Heart left ventricle (tissue), 16 donors: ENCODE data around the gene SV2B. TPM values are rescaled to one million over a fixed set of nuclear protein-coding genes. Genes with fewer than 3 reads are reported as not detected.
A peak's percentile ranks its signal among the peaks of the same experiment; 100 is the strongest.

Experiments
- ATAC-seq, 4 donors: fragments of 200-7000 bp; cut with Tn5 transposase; one replicate each; pipeline ENCODE4 v1.9.1; 2020 to 2022; ENCODE audit warnings: moderate library complexity in 4 of 4, mild to moderate bottlenecking in 3 of 4, moderate number of reproducible peaks in 1 of 4
- DNase-seq, 5 donors: peaks; one replicate each; pipeline ENCODE4 v3.0.0-alpha.2; 2020
- H3K27ac ChIP-seq, 12 donors: fragments of 200-600 bp; sonication (generic) in 4 of 12; one replicate each; pipeline versions ENCODE4 v1.5.0 to v1.8.0; 2016 to 2022; ENCODE audit warnings: mild to moderate bottlenecking in 2 of 12
- H3K27me3 ChIP-seq, 9 donors: fragments of 200-600 bp; sonication (generic) in 2 of 9; one replicate each; pipeline versions ENCODE4 v1.5.1 to v1.8.0; 2016 to 2022; ENCODE audit warnings: mild to moderate bottlenecking in 3 of 9
- H3K36me3 ChIP-seq, 9 donors: fragments of 200-600 bp; sonication (generic) in 2 of 9; one replicate each; pipeline versions ENCODE4 v1.5.0 to v1.8.0; 2018 to 2022; ENCODE audit warnings: mild to moderate bottlenecking in 2 of 9
- H3K4me1 ChIP-seq, 12 donors: fragments of 200-600 bp; sonication (generic) in 4 of 12; one replicate each; pipeline versions ENCODE4 v1.5.0 to v1.8.0; 2016 to 2022; ENCODE audit warnings: mild to moderate bottlenecking in 3 of 12
- H3K4me3 ChIP-seq, 12 donors: fragments of 200-600 bp; sonication (generic) in 4 of 12; one replicate each; pipeline versions ENCODE4 v1.5.0 to v1.8.0; 2017 to 2022; ENCODE audit warnings: mild to moderate bottlenecking in 9 of 12, moderate library complexity in 4 of 12
- H3K9me3 ChIP-seq, 12 donors: fragments of 200-600 bp; sonication (generic) in 4 of 12; one replicate each; pipeline versions ENCODE4 v1.5.0 to v1.8.0; 2016 to 2022; ENCODE audit warnings: mild to moderate bottlenecking in 1 of 12
- CTCF ChIP-seq, 12 donors: fragments of 200-600 bp; sonication (generic) in 4 of 12; IDR thresholded peaks; one replicate each; pipeline versions ENCODE4 v1.5.0 to v1.8.0; 2018 to 2022; ENCODE audit warnings: antibody characterized with exemption in 12 of 12, mild to moderate bottlenecking in 5 of 12
- POLR2A ChIP-seq, 2 donors: fragments of 450-650 bp; IDR thresholded peaks; one replicate each; pipeline ENCODE4 v1.6.1; 2017; ENCODE audit warnings: antibody characterized with exemption in 2 of 2, mild to moderate bottlenecking in 2 of 2, moderate library complexity in 2 of 2
- WGBS, 4 donors: extraction: QIAGEN DNeasy Blood & Tissue Kit in 2 of 4; methylation state at CpG; one replicate each; pipeline versions ENCODE4 v1.1.5 to v1.1.7; 2013 to 2018; 5-methylcytosine and 5-hydroxymethylcytosine counted together
- intact Hi-C, 10 donors: fragments of 100-400 bp; cut with DNase I; formaldehyde crosslinking; loops; one replicate each; pipeline versions ENCODE4 v1.11.1 to v1.14.2; 2022
- polyA plus RNA-seq, 2 donors: library from polyadenylated mRNA; stranded (reverse); fragments of 200-250 nt; gene quantifications; one replicate each; pipeline ENCODE4 v1.2.3, GENCODE V29; 2013
- total RNA-seq, 9 donors: library from RNA; depleted of rRNA in 2 of 9; stranded (reverse); fragments of >200 nt in 2 of 9; fragmentation: NEBNext Ultra II Directional in 3 of 9; extraction: Animal tissue kit (Norgen Biotek cat#: 25700) in 3 of 9; gene quantifications; one replicate each; pipeline versions ENCODE4 v1.1.0 to v1.2.4, GENCODE V29; 2016 to 2023
- donor health status: ischemic (EF 13 %, LVEDD 7.1; RV severe dilation, severe dysfunction).
- donor health status: healthy with polysubstance abuse.
- donor health status: DM: no; HTN: yes; CAD: no.
- donor health status: DM: no; HTN: no; CAD: no.
- donor health status: ischemic (EF 25% LVEDD 6.9; RV normal size, moderate dysfunction).
- donor health status: ischemic (EF 25% LVEDD 5.7; RV mildly dilated, moderate dysfunction).
- donor health status: healthy.
- donor health status: DM: yes; HTN: yes; CAD: no.
- donor health status: ischemic (EF 35%, LVEDD 5.7; RV mildly dilated, moderate dysfunction).
- donor health status: nonischemic (EF 11% LVEDD 7.7; RV severe dilation, severe dysfunction).
- donor health status: DM: yes; HTN: yes; CAD: no.
- donor health status: PGD.
- donor health status: ischemic (EF 29% LVEDD 5.4; RV normal size, mild dysfunction).
- donor health status: nonischemic (EF 23%, LVEDD 6.1; RV moderate dilation, normal function).

The SV2B gene
- total and polyA plus RNA-seq, 11 donors, result 0.42 to 23.5 (median 1.9) TPM

GRCh38 chr15:91118817-91119590 lies 18.9 kb downstream of the SV2B start:
- 72 to 77% (median 74%) methylated on average over 12 of the region's 12 CpGs for WGBS, 4 donors
- Histone ChIP-seq H3K36me3 (no peaks in the 10 kb centered on the region), H3K27ac (no peak overlapping the region), H3K4me1 (peaks cover 0 to 38% (median 15%) of the 10 kb centered on the region in 12 donors), H3K27me3 (peaks cover 0 to 15% (median 0%) of the 10 kb centered on the region in 9 donors), H3K4me3 (no peak overlapping the region), H3K9me3 (no peaks in the 10 kb centered on the region)
- TF ChIP-seq CTCF (IDR thresholded peaks at IDR 0.05) (no peak), POLR2A (IDR thresholded peaks at IDR 0.05) (no peak)
- intact Hi-C loops, result no loop called here
- DNase-seq, result no peak
- no peak for ATAC-seq

- Histone ChIP-seq H3K36me3 (no peaks in the 10 kb centered on the region), H3K4me3 (no peak overlapping the region), H3K27me3 (peaks cover 0 to 27% (median 0%) of the 10 kb centered on the region in 9 donors), H3K4me1 (peaks cover 0 to 17% (median 3%) of the 10 kb centered on the region in 12 donors), H3K9me3 (no peaks in the 10 kb centered on the region), H3K27ac (no peak overlapping the region)
- DNase-seq (no peak), ATAC-seq (peak in 1 of 4 donors; percentile 47)
- TF ChIP-seq POLR2A (IDR thresholded peaks at IDR 0.05) (no peak), CTCF (IDR thresholded peaks at IDR 0.05) (no peak)
- WGBS, 4 donors, result 42 to 55% (median 52%) methylated on average over 1 of the region's 1 CpG
- intact Hi-C loops, result no loop called here
Measured at GRCh38 chr15:91122296-91122695, 22.2 kb downstream of the SV2B start.

GRCh38 chr15:91124132-91124531 lies 24.1 kb downstream of the SV2B start:
- H3K9me3 ChIP-seq, result no peaks in the 10 kb centered on the region
- H3K4me1 ChIP-seq, result peaks cover 0 to 7% (median 0%) of the 10 kb centered on the region in 12 donors
- no peak overlapping the region for H3K27ac ChIP-seq
- H3K4me3 ChIP-seq, result no peak overlapping the region
- WGBS, 4 donors, result 37 to 43% (median 39%) methylated on average over 5 of the region's 5 CpGs
- intact Hi-C loops, result no loop called here
- TF ChIP-seq CTCF (IDR thresholded peaks at IDR 0.05) (no peak), POLR2A (IDR thresholded peaks at IDR 0.05) (no peak)
- H3K36me3 ChIP-seq, result no peaks in the 10 kb centered on the region
- DNase-seq (no peak), ATAC-seq (peak in 1 of 4 donors; percentile 24)
- peaks cover 0 to 30% (median 0%) of the 10 kb centered on the region in 9 donors for H3K27me3 ChIP-seq

- no peaks in the 10 kb centered on the region for H3K9me3 ChIP-seq
- H3K36me3 ChIP-seq, result no peaks in the 10 kb centered on the region
- TF ChIP-seq POLR2A (IDR thresholded peaks at IDR 0.05) (no peak), CTCF (IDR thresholded peaks at IDR 0.05) (no peak)
- no peak for ATAC-seq
- H3K27ac ChIP-seq, result no peak overlapping the region
- DNase-seq, result no peak
- H3K27me3 ChIP-seq, result peaks cover 0 to 27% (median 0%) of the 10 kb centered on the region in 9 donors
- H3K4me1 ChIP-seq, result peaks cover 0 to 7% (median 0%) of the 10 kb centered on the region in 12 donors
- H3K4me3 ChIP-seq, result no peak overlapping the region
- intact Hi-C loops, result no loop called here
- 90 to 93% (median 93%) methylated on average over 7 of the region's 7 CpGs for WGBS, 4 donors
Measured at GRCh38 chr15:91125162-91125561, 25.1 kb downstream of the SV2B start.
